Fibroblast of lung (primary cell): Measurements from ENCODE around the gene WNT7A.

Experiments used
- CTCF ChIP-seq, 2 donors: IDR thresholded peaks in 1 of 2; conservative IDR thresholded peaks in 1 of 2; 1 replicate in 1 of 2; 2 replicates in 1 of 2; pipeline ENCODE4 v1.5.1; 2011 to 2012; ENCODE audit warnings: low read length in 2 of 2, control low read depth in 1 of 2, inconsistent platforms in 1 of 2, low read depth in 1 of 2, mild to moderate bottlenecking in 1 of 2
- EZH2 ChIP-seq: IDR thresholded peaks from 2 replicates; pipeline ENCODE4 v1.5.1; 2012; ENCODE audit warnings: low read length, control low read depth, mild to moderate bottlenecking; ENCODE audit errors: missing control alignments

GRCh38 chr3:13841141-13841540 is 38.7 kb downstream of the WNT7A start:
- TF ChIP-seq CTCF (conservative IDR thresholded peaks at IDR 0.05 in 1 of 2, IDR thresholded peaks at IDR 0.05 in 1 of 2; ENCODE audit: low read depth in 1 of 2, low read length in 2 of 2), result no peak
- TF ChIP-seq EZH2, result no peak
